NOMO-1 treated with DMSO at 0.1 percent for 48 hours (cell line): ENCODE data around the gene RAB3C.
"Not testable (repeated sequence)": the region's sequence is repeated elsewhere in the genome, so short reads cannot be mapped to it uniquely, and the experiment has no call there.

Experiments used
- DNase-seq: peaks from one replicate; lab custom pipeline; 2025; ENCODE audit not compliant: unreplicated experiment; lab: John Stamatoyannopoulos, UW

RAB3C gene

DNA sequence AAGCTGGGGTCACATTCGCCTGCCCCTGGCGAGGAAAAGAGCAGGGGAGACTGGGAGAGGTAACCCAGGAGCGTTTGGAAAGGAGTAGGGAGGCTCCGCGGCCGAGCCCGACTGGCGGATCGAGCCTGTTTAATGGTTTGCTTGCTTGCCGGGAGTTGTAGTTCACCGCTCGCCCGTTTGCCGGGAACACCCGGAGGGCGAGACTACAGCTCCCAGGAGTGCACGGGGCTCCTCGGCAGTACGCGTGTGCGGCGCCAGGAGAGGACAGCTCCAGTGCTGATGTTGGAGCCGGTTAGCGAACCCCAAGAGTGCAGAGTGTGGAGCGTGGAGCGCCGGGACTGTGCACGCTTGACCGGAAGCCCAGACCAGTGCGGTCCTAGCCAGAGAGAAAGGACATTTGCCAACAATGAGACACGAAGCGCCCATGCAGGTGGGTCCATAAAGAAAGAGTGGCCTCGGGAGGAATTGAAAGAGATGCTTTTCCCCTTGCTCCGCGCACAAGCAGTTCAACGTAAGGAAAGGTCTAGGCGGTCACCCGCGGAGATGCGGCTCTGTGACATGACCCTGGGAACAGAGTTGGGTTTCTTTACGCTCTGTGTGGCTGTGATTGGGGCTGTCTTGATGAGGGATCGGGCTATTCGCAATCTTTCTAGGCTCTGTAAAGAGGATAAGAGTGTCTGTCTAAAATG lies at the start of gene RAB3C:
Gene RAB3C (plus strand): TSS at position 273 of the 689 bp plus-strand sequence. CDS start 134 bp downstream, at position 407.
- peak; percentile 95 for DNase-seq

GRCh38 chr5:58541935-58542334 lies 40.9 kb upstream of the RAB3C start:
- DNase-seq = not testable (repeated sequence)

GRCh38 chr5:58542709-58543108 lies 40.2 kb upstream of the RAB3C start:
- DNase-seq = no peak

DNA sequence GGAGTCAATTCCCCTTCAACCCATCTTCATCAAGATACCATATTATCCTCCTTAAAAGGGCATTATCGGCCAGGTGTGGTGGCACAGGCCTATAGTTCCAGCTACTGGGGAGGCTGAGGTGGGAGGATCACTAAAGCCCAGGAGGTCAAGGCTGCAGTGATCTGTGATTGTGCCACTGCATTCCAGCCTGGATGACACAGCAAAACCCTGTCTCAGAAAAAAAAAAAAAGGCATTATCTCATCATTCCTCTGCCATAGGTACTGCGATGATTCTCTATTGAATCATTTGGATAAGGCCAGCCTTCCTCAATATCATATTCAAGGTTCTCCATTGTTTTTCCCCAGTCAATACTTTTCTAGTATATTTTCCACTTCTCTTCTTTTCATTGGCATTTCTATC lies 39.2 kb upstream of the RAB3C start:
- DNase-seq = no peak

DNA sequence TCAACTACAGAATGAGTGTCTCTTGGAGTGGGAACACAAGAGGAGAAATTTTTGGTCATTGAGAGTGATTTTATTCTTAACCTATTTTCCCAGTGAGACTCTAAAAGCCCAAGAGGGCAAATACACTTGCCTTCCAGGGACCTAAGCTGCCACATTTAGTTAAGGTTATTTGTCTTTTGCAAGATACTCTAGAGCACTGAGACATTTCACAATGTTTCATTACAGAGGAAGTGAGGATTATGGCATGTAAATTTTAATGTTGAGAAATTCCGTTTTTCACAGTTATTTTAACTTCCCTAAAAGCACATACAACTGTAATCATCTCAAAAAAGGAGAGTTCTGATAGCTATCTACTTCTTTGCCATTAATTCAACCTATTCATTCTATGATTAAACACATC lies 38.7 kb upstream of the RAB3C start:
- peak; percentile 96 for DNase-seq

GRCh38 chr5:58544926-58545325 lies 37.9 kb upstream of the RAB3C start:
- peak; percentile 47 for DNase-seq

- peak; percentile 73 for DNase-seq
Observed at GRCh38 chr5:58545912-58546311, 37.0 kb upstream of the RAB3C start.

DNA sequence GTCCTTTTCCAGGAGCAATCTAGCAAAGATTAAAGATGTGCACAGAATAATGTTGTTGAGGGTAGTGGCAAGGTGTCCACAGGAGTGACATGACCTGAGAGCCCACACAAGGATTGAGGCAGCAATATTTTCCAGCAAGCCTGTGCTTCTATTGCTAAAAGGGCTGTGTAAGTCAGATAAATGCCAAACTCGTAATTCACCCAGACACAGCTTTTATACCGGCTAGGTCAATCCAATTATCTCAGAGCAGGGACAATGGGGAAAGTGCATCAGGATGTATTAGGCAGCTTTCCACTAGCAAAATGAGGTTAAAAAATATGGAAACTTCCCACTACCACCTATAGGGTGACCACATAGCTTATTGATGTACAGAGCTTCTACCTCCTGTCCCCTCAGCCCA lies 34.8 kb upstream of the RAB3C start:
- DNase-seq = no peak

GRCh38 chr5:58551492-58551891 lies 31.4 kb upstream of the RAB3C start:
- DNase-seq = no peak

- not testable (repeated sequence) for DNase-seq
Observed at GRCh38 chr5:58557665-58558338, 25.1 kb upstream of the RAB3C start.

DNA sequence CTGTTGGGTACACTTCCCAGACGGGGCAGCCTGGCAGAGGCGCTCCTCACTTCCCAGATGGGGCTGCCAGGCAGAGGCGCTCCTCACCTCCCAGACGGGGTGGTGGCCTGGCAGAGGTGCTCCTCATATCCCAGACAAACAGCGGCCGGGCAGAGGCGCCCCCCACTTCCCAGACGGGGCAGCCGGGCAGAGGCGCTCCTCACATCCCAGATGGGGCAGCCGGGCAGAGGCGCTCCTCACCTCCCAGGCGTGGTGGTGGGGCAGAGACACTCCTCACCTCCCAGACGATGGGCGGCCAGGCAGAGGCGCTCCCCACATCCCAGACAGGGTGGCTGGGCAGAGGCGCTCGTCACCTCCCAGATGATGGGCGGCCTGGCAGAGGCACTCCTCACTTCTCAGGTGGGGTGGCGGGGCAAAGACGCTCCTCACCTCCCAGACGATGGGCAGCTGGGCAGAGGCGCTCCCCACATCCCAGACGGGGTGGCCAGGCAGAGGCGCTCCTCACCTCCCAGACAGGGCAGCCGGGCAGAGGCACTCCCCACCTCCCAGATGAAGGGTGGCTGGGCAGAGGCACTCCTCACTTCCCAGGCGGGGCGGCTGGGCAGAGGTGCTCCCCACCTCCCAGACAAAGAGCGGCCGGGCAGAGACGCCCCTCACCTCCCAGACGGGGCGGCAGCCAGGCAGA lies 19.7 kb upstream of the RAB3C start:
- DNase-seq = not testable (repeated sequence)

DNA sequence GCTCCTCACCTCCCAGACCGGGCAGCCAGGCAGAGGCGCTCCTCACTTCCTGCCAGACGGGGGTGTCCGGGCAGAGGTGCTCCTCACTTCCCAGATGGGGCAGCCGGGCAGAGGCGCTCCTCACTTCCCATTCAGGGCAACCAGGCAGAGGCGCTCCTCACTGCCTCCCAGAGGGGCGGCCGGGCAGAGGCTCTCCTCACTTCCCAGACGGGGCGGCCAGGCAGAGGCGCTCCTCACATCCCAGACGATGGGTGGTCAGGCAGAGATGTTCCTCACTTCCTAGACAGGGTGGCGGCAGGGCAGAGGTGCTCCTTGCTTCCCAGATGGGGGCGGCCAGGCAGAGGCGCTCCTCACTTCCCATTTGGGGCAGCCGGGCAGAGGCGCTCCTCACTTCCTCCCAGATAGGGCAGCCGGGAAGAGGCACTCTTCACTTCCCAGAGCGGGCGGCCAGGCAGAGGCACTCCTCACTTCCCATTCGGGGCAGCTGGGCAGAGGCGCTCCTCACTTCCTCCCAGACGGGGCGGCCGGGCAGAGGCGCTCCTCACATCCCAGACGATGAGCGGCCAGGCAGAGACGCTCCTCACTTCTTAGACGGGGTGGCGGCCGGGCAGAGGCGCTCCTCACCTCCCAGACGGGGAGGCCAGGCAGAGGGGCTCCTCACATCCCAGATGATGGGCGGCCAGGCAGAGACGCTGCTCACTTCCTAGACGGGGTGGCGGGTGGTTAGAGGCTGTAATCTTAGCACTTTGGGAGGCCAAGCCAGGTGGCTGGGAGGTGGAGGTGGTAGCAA lies 18.6 kb upstream of the RAB3C start:
- not testable (repeated sequence) for DNase-seq

DNA sequence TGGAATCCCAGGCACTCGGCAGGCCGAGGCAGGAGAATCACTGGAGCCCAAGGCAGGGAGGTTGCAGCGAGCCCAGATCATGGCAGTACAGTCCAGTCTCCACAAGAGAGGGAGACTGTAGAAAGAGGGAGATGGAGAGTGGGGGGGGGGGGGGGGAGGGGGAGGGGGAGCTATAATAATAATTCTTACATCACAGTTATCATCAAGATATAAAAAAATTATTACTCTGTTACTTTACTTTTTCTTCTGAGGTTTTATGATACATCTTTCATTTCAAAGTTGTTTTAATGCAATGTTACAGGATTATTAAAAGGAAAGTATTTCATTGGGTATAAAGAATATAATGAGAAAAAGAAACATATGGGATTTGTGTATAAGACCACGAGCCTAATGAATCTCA lies 17.8 kb upstream of the RAB3C start:
- no peak for DNase-seq

DNA sequence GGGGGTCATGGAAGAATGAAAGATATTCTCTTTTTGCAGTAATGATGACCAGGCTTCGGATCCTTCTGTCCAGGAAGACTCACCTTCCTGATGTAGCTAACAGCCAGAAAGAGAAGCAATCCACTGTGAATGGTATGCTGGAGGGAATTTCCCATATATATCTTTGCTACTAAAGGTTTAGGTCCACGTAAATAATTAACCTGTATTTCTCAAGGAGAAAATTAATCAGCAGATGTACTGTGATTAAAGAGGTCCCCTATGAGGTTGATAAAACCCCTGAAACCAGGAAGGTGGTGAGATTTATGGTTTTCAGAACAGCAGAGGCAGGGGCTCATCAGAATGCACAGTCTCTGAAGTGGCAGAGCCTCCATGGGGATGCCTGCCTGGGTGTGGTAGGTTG lies 11.4 kb upstream of the RAB3C start:
- DNase-seq = no peak

GRCh38 chr5:58572973-58573372 lies 9.9 kb upstream of the RAB3C start:
- not testable (repeated sequence) for DNase-seq

GRCh38 chr5:58579781-58580180 lies 3.1 kb upstream of the RAB3C start:
- no peak for DNase-seq

GRCh38 chr5:58582019-58582802 lies 664 bp upstream of the RAB3C start:
- peak; percentile 35 for DNase-seq

DNA sequence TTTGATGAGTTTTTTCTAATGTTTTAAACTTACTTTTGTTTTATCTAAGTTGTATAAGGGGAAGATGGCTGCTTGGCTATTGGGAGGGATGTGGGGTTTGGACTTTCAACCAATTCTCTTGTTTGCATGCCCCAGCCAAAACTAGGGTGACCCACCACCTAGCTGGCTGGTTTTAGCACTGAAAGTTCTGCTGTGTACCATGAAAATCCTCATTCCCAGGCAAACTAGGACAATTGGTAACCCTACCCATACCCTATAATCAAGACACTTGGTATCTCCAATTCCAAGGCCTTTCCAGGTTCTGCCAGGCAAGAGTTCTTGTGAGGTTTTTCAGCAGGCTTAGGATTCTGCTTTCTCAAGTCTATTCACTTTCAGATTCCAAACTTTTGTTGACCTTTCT lies 13.1 kb downstream of the RAB3C start:
- no peak for DNase-seq

DNA sequence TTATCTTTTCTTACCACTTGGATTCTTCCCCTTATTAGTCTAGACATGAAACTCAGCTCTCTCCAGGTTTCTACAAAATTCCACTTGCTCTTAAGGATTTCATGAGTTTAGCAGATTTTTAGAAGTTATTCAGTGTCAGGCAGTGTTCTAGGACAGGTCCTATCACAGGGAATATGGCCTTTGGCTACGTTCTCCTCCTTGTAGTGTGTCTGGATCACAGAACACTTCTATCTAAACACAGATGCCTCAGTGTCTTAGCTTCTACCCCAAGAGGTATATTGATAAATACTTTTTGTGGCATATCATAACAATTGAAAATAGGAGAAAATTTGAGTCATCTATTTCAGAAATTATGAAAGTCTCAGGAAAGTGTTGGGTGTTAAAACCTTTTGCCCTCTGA lies 15.6 kb downstream of the RAB3C start:
- DNase-seq = no peak

DNA sequence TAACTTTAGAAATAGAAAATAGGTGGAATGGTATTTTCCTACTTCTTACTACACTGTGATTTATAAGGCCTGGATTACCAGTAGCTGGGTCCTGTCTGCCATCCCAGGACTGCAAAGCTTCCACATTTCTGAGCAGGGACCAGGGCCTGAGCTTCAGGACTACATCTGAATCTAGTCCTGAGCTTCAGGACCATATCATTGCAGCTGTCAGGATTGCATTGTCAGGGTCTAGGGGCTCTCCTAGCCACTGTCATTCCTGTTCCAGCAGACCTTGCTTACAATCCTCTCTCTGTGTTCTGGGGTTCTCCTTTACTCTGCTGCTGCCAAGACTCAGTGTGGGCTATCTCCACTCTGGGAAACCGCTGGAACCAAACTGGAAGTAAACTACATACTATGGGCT lies 16.3 kb downstream of the RAB3C start:
- no peak for DNase-seq

DNA sequence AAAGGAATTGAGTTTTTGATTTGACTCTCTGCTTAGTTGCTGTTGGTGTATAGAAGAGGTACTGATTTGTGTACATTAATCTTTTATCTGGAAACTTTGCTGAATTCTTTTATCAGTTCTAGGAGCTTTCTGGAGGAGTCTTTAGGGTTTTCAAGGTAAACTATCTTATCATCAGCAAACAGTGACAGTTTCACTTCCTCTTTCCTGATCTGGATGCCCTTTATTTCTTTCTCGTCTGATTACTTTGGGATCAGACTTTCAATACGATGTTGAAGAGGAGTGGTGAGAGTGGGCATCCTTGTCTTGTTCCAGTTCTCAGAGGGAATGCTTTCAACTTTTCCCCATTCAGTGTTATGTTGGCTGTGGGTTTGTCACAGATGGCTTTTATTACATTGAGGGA lies 17.7 kb downstream of the RAB3C start:
- peak; percentile 55 for DNase-seq
